SU-DHL-6 (cell line): ENCODE results near the gene ACADSB.

Experiments used
- EZH2phosphoT487 ChIP-seq: fragments of 200-600 bp; sonication (generic), shearing (Covaris generic); conservative IDR thresholded peaks from 2 replicates; pipeline ENCODE4 v1.6.1; 2018; ENCODE audit warnings: mild to moderate bottlenecking, antibody characterized with exemption, low read length, moderate library complexity, mixed read lengths
- TF ChIP-seq, protein P1 (sequence below): fragments of 200-600 bp; sonication (generic); IDR thresholded peaks from one replicate; pipeline ENCODE4 v1.5.1; 2017; ENCODE audit warnings: antibody characterized with exemption, mild to moderate bottlenecking, low read length, moderate library complexity; ENCODE audit not compliant: insufficient read depth, poor library complexity, severe bottlenecking

DNA sequence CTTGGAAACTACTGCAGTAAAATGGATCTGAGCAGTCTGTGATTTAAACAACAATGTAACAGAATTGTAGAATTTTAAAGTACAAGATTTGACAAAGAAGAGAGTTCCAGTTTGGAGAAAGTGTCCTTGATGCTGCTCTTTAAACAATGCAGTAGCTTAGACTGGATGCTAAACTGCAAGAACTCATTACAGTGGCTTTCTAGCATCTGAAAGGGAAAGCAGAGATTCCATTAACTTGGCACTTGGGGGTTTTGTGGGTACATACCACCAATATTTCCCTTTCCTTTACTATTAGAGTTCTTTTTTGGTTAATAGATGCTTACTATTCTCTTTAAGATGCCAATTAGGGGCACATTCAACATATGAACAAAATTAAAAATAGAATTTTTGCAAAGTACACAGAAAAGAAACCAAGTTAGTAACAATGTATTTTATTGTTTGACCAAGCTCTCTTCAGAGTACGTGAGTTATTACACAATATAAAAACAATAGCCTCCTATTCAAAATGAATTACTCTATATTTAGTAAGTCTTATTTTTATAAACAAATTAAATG is 16.7 kb upstream of the ACADSB start:
- TF ChIP-seq, protein P1, sequence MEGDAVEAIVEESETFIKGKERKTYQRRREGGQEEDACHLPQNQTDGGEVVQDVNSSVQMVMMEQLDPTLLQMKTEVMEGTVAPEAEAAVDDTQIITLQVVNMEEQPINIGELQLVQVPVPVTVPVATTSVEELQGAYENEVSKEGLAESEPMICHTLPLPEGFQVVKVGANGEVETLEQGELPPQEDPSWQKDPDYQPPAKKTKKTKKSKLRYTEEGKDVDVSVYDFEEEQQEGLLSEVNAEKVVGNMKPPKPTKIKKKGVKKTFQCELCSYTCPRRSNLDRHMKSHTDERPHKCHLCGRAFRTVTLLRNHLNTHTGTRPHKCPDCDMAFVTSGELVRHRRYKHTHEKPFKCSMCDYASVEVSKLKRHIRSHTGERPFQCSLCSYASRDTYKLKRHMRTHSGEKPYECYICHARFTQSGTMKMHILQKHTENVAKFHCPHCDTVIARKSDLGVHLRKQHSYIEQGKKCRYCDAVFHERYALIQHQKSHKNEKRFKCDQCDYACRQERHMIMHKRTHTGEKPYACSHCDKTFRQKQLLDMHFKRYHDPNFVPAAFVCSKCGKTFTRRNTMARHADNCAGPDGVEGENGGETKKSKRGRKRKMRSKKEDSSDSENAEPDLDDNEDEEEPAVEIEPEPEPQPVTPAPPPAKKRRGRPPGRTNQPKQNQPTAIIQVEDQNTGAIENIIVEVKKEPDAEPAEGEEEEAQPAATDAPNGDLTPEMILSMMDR, result no peak
- TF ChIP-seq EZH2phosphoT487, result no peak
